SK-N-SH (cell line): ENCODE results near the gene STT3A. TPM values are rescaled to one million over a fixed set of nuclear protein-coding genes. Genes with fewer than 3 reads are reported as not detected.

Experiments
- CTCF ChIA-PET: fragments of 300-600, 350-600 bp; formaldehyde crosslinking; extraction: SDS; loops from one replicate; lab custom pipeline; 2021; lab: Yijun Ruan, JAX
- POLR2A ChIA-PET: fragments of 350-600 bp; sonication (Branson Sonifier 250); formaldehyde crosslinking; extraction: SDS; loops from one replicate; lab custom pipeline; 2020; ENCODE audit warnings: antibody characterized with exemption, inconsistent platforms; lab: Yijun Ruan, JAX
- DNase-seq: peaks from one replicate; pipeline ENCODE4 v3.0.0; 2012
- H2AFZ ChIP-seq: fragments of 200-600 bp; sonication (generic); 2 replicates; pipeline ENCODE4 v1.8.1; 2016; ENCODE audit warnings: antibody characterized with exemption, mild to moderate bottlenecking, low read depth
- H3F3A ChIP-seq: fragments of 200-600 bp; sonication (generic); replicated peaks from 2 replicates; pipeline ENCODE3; 2016; ENCODE audit warnings: antibody characterized with exemption, mild to moderate bottlenecking; ENCODE audit not compliant: insufficient read depth
- H3K27ac ChIP-seq, 2 experiments: fragments of 200-500 bp in 1 of 2; fragments of 200-600 bp in 1 of 2; sonication (Bioruptor generic) in 1 of 2; sonication (generic), shearing (Covaris generic) in 1 of 2; 2 replicates each; pipeline versions ENCODE4 v1.5.1 to v1.6.1; 2014 to 2016; ENCODE audit warnings: low read depth in 2 of 2, inconsistent platforms in 1 of 2, low read length in 1 of 2, mild to moderate bottlenecking in 1 of 2, mixed read lengths in 1 of 2
- H3K27me3 ChIP-seq: fragments of 200-600 bp; sonication (generic), shearing (Covaris generic); 2 replicates; pipeline ENCODE4 v1.6.1; 2016; ENCODE audit warnings: mixed run types; ENCODE audit not compliant: insufficient read depth
- H3K36me3 ChIP-seq, 2 experiments: fragments of 200-500 bp in 1 of 2; fragments of 200-600 bp in 1 of 2; sonication (Bioruptor generic) in 1 of 2; sonication (generic) in 1 of 2; replicated peaks in 1 of 2; 2 replicates each; pipeline versions ENCODE3 to v1.5.1; 2014 to 2016; ENCODE audit warnings: low read length in 1 of 2, mild to moderate bottlenecking in 1 of 2; ENCODE audit not compliant: insufficient read depth in 2 of 2, control insufficient read depth in 1 of 2
- H3K4me1 ChIP-seq, 2 experiments: fragments of 200-500 bp in 1 of 2; fragments of 200-600 bp in 1 of 2; sonication (Bioruptor generic) in 1 of 2; sonication (generic), shearing (Covaris generic) in 1 of 2; 2 replicates each; pipeline versions ENCODE4 v1.5.1 to v1.6.1; 2014 to 2016; ENCODE audit warnings: low read depth in 1 of 2, low read length in 1 of 2, mixed run types in 1 of 2; ENCODE audit not compliant: insufficient read depth in 2 of 2, control insufficient read depth in 1 of 2
- H3K4me2 ChIP-seq: fragments of 200-600 bp; sonication (generic), shearing (Covaris generic); 2 replicates; pipeline ENCODE4 v1.6.1; 2017; ENCODE audit warnings: mixed run types
- H3K4me3 ChIP-seq, 2 experiments: fragments of 200-500 bp in 1 of 2; fragments of 200-600 bp in 1 of 2; sonication (Bioruptor generic) in 1 of 2; sonication (generic), shearing (Covaris generic) in 1 of 2; 2 replicates each; pipeline versions ENCODE4 v1.5.1 to v1.8.1; 2014 to 2016; ENCODE audit warnings: low read depth in 2 of 2, inconsistent platforms in 1 of 2, low read length in 1 of 2, mild to moderate bottlenecking in 1 of 2, mixed read lengths in 1 of 2, moderate library complexity in 1 of 2
- H3K79me2 ChIP-seq: fragments of 200-600 bp; sonication (generic); 2 replicates; pipeline ENCODE4 v1.8.1; 2017; ENCODE audit warnings: mild to moderate bottlenecking; ENCODE audit not compliant: insufficient read depth
- H3K9ac ChIP-seq: fragments of 200-600 bp; sonication (generic); 2 replicates; pipeline ENCODE4 v1.6.1; 2017; ENCODE audit warnings: mixed run types
- H3K9me2 ChIP-seq: fragments of 200-600 bp; sonication (generic); 2 replicates; pipeline ENCODE4 v1.6.1; 2017; ENCODE audit warnings: mixed run types
- H3K9me3 ChIP-seq: fragments of 200-600 bp; sonication (generic); 2 replicates; pipeline ENCODE4 v1.6.1; 2017; ENCODE audit warnings: mixed run types, mild to moderate bottlenecking, moderate library complexity
- H4K20me1 ChIP-seq: fragments of 200-600 bp; sonication (generic); 2 replicates; pipeline ENCODE4 v1.6.1; 2017; ENCODE audit warnings: mild to moderate bottlenecking, mixed run types; ENCODE audit not compliant: insufficient read depth
- CTCF ChIP-seq: fragments of 200-600 bp; sonication (generic); IDR thresholded peaks from 2 replicates; pipeline ENCODE4 v1.6.1; 2017; ENCODE audit warnings: antibody characterized with exemption, mild to moderate bottlenecking, moderate library complexity
- ELF1 ChIP-seq: IDR thresholded peaks from 2 replicates; pipeline ENCODE4 v1.4.0; 2012
- FOSL2 ChIP-seq: IDR thresholded peaks from 2 replicates; pipeline ENCODE4 v1.4.0; 2012; ENCODE audit warnings: low read depth, mild to moderate bottlenecking, moderate library complexity, borderline replicate concordance
- GATA2 ChIP-seq: sonication (generic); formaldehyde crosslinking; IDR thresholded peaks from 2 replicates; pipeline ENCODE4 v1.5.0; 2020; ENCODE audit warnings: mild to moderate bottlenecking, missing genetic modification reagents
- MAX ChIP-seq: IDR thresholded peaks from 2 replicates; pipeline ENCODE4 v1.4.0; 2012; ENCODE audit warnings: low read depth
- MEF2A ChIP-seq: IDR thresholded peaks from 2 replicates; pipeline ENCODE4 v1.4.0; 2012; ENCODE audit warnings: low read depth, borderline replicate concordance
- NRF1 ChIP-seq: IDR thresholded peaks from 2 replicates; pipeline ENCODE4 v1.6.1; 2012; ENCODE audit warnings: low read depth, mild to moderate bottlenecking, low read length
- PBX3 ChIP-seq: IDR thresholded peaks from 2 replicates; pipeline ENCODE4; 2012
- SMC3 ChIP-seq: IDR thresholded peaks from 2 replicates; pipeline ENCODE4 v1.6.1; 2012; ENCODE audit warnings: low read depth, low read length, improper control_type of control experiment
- USF2 ChIP-seq: fragments of 150-350 bp; IDR thresholded peaks from 2 replicates; pipeline ENCODE4 v1.6.1; 2017; ENCODE audit warnings: antibody characterized with exemption, low read length, low read depth, borderline replicate concordance
- YY1 ChIP-seq: IDR thresholded peaks from 2 replicates; pipeline ENCODE4 v1.4.0; 2012; ENCODE audit warnings: low read depth, mild to moderate bottlenecking
- WGBS: methylation state at CpG from one replicate; pipeline ENCODE4 v1.1.6; 2017; ENCODE audit warnings: low lambda C conversion rate; 5-methylcytosine and 5-hydroxymethylcytosine counted together
- polyA plus RNA-seq, 3 experiments: library from polyadenylated mRNA; depleted of rRNA; stranded (reverse); fragments of >200 nt; gene quantifications; 2 replicates each; pipeline ENCODE4 v1.2.3, GENCODE V29; 2012
- small RNA-seq, 7 experiments: library from RNA; depleted of rRNA; stranded (forward); fragments of <200 nt; gene quantifications; one replicate each; pipeline ENCODE3, GENCODE V24; 2012

Gene STT3A
- polyA plus RNA-seq, 1 of the 3 experiments (the other 2 are of a cell fraction): 101 TPM

- Histone ChIP-seq H3K4me2 (no peak overlapping the region), H3F3A (no peaks in the 10 kb centered on the region), H2AFZ (no peak overlapping the region), H3K79me2 (peaks cover 7% of the 10 kb centered on the region; the same call in 1 of the 2 replicates), H3K4me3 (no peak overlapping the region), H3K36me3 (peaks cover 9 to 22% of the 10 kb centered on the region in 2 experiments), H3K27ac (no peak overlapping the region), H3K9ac (no peak overlapping the region), H3K4me1 (no peaks in the 10 kb centered on the region), H3K9me3 (no peaks in the 10 kb centered on the region), H3K9me2 (no peaks in the 10 kb centered on the region), H4K20me1 (no peaks in the 10 kb centered on the region), H3K27me3 (no peaks in the 10 kb centered on the region)
- 94% methylated on average over 2 of the region's 2 CpGs for WGBS
- ChIA-PET CTCF (no interaction called here), POLR2A (interaction anchor here (0.6 kb wide), 1 partner anchor 1233 kb away, joined by 3 read pairs; no protein-coding TSS in a partner anchor)
- no peak for DNase-seq
- TF ChIP-seq PBX3 (no peak), GATA2 (CRISPR knock-in tag) (no peak), MAX (no peak), NRF1 (no peak), FOSL2 (no peak), CTCF (no peak), ELF1 (no peak), USF2 (no peak), MEF2A (no peak), YY1 (no peak), SMC3 (no peak)
Observed at GRCh38 chr11:125671561-125671960, 78.9 kb downstream of the STT3A start.

Small RNA genes within 50 kb of the gene (small RNA-seq; reads per million reads assigned to genes)
- gene RNU2-35P (0 to 2.6 (median 0.10) reads per million in 7 experiments), gene RNU6-1156P (0 reads per million in 7 experiments)

Other genes with a start within 250 kb of the STT3A start
- 8.3 and 9.7 TPM in 2 replicates for gene FEZ1, start 96.6 kb upstream of the STT3A start, polyA plus RNA-seq (2012; rRNA removed)
- 85.5 and 104 TPM in 2 replicates for gene EI24, start 23.4 kb upstream of the STT3A start, polyA plus RNA-seq (2012; rRNA removed)
- gene CHEK1, start 32.3 kb downstream of the STT3A start, polyA plus RNA-seq (2012; rRNA removed): 12.1 and 14.8 TPM in 2 replicates
- not detected in 2 replicates for gene ACRV1, start 88.0 kb downstream of the STT3A start, polyA plus RNA-seq (2012; rRNA removed)
- gene PATE1, start 153.4 kb downstream of the STT3A start, polyA plus RNA-seq (2012; rRNA removed): not detected in 2 replicates
- 0.06 and 0.07 TPM in 2 replicates for gene PATE2, start 186.0 kb downstream of the STT3A start, polyA plus RNA-seq (2012; rRNA removed)
- gene PATE3, start 195.3 kb downstream of the STT3A start, polyA plus RNA-seq (2012; rRNA removed): not detected in 2 replicates
- not detected in 2 replicates for gene PATE4, start 240.5 kb downstream of the STT3A start, polyA plus RNA-seq (2012; rRNA removed)